GM21529 (cell line): ENCODE measurements around the gene INO80B.
A peak's percentile ranks its signal among the peaks of the same experiment; 100 is the strongest.
"Not testable (repeated sequence)": the region's sequence is repeated elsewhere in the genome, so short reads cannot be mapped to it uniquely, and the experiment has no call there.

Source experiments
- ATAC-seq: cut with Tn5 transposase; IDR thresholded peaks from one replicate; pipeline ENCODE4 v1.9.1; 2021; ENCODE audit not compliant: unreplicated experiment

Gene INO80B

DNA sequence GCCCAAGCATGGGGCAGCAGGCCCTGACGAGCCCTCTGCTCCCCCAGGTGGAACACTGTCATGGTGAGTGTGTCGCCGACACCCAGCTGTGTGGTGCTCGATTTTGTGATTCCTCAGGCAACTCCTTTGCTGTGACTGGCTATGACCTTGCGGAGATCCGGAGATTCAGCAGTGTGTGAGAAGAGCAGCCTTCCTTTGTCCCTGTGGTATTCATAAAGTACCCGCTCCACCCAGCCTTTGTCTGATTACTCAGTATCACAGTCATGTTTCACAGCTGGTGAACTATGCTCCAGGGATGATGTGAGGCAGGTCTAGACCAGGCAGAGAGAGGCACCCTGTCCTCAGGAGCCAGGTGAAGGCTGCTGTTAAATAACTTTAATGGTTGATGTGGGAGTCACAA, 29.4 kb upstream of the INO80B start:
- no peak for ATAC-seq

DNA sequence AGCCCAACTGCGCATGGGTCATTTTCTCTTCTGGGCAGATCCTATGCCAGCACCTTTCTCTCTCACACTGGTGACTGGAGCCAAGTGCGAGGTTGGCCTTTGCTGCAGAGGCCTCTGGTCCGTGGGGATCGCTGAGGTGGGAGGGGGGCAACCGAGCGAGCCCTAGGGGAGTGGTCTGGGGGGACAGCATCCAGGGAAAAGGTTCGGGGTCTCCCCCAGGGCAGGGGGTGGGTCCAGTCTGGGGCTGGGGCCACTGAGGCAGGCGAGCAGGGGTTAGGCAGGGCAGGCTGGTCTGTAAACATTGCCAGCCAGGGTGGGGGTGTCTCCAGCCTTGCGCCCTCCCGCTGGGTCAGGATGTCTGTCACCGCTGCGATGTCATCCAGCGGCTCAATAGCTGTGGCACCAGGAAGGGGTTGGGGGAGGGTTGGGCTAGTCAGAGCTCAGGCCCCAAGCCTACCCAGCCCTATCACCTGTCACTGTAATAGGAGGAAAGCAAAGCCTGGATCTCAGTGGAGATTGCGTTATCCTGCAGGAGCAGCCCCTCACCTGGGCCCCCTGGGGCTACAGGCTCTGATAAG, 28.6 kb upstream of the INO80B start:
- no peak for ATAC-seq

DNA sequence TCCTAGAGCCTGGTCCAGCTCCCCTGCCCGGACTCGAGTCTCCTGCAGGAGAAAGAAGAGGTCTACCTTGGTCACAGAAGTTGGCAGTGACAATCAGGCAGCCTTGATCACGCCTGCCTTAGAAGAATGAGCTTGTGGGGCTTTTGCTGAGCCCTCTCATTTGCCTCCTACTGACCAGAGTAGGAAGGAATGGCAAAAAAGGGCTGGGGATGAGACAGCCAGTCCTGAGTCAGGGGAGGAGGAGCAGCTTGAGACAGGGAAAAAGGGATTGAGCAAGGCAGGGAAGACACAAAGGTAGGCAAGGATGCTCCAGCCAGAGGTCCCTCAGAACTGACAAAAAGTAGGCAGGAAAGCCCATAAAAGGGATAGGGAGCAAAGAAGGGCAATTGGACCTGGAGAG, 27.3 kb upstream of the INO80B start:
- no peak for ATAC-seq

DNA sequence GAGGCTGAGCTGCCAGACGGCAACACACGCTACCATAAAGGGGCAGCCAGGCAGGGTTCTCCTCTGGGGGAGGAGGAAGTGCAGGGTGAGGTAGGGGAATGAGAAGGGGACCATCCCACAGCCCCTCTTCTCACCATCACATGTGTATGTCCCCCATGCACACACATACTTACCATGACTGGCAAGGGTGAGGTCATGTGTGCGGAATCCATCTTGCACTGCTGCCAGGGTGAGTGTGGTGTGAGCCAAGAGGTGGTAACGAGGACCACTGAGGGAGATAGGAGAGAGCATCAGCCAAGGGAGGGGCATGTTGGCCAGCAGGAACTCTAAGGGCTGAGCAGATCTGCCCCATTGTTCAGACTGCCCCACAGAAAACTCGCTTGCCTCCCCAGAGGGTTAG, 26.2 kb upstream of the INO80B start:
- ATAC-seq: no peak

DNA sequence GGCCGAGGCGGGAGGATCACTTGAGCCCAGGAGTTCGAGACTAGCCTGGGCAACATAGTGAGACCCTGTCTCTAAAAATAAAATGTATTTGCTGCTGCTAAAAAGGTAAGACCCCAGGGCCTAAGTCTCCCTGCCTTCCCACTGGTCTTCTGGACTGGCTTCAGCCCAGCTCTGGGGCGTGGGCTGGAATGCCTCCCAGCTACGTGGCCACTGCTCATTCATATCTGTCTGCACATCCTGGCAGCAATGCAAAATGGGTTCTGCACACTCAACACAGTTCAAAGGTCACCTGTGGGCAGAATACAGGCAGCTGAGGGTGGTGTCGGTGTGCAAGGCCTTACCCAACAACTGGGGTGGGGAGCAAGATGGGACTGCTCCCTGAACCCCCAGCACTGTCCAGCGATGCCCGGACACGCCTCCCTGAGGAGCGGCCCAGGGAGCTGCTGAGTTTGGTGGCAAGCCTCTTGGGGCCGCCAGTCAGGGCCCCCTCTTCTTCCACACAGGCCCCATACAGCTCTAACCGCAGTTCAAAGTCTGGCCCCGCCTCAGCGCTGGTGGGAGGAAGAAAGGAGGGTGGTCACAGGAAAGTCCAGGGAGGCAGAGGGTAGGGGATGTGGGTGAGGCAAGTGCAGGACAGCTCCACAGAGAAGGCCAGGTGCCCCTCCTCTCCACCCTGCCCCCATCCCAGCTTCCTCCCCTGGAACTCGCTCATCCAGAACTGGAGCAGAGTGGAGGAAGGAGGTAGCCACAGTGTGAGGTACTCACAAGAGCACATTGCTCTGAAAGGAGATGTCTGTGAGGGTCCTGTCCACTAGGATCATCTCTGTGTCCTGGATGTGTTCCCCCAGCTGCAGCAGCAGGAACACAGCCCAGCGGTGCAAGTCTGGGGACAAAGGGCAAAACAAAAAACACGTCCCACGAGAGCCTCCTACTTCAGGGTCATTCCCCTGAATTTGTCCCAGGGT, 25.1 kb upstream of the INO80B start:
- no peak for ATAC-seq

DNA sequence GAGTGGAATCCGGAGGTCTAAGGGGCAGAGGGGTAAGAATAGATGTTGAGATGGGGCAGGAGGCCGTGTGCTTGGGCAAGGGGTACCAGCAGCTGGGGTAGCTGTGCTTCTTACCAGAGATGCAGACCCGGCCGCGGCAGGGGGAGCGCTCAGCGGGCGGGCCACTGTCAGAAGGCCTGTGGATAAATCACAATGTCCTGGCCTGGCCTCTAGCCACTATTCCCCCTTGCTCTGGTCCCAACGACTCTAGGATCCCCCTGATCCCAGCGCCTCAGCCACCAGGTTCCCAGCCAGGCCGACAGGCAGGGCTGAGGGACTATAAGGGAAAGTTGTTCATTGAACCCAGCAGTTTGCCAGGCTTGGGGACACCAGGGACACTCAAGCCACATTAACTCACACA, 24.4 kb upstream of the INO80B start:
- ATAC-seq: no peak

DNA sequence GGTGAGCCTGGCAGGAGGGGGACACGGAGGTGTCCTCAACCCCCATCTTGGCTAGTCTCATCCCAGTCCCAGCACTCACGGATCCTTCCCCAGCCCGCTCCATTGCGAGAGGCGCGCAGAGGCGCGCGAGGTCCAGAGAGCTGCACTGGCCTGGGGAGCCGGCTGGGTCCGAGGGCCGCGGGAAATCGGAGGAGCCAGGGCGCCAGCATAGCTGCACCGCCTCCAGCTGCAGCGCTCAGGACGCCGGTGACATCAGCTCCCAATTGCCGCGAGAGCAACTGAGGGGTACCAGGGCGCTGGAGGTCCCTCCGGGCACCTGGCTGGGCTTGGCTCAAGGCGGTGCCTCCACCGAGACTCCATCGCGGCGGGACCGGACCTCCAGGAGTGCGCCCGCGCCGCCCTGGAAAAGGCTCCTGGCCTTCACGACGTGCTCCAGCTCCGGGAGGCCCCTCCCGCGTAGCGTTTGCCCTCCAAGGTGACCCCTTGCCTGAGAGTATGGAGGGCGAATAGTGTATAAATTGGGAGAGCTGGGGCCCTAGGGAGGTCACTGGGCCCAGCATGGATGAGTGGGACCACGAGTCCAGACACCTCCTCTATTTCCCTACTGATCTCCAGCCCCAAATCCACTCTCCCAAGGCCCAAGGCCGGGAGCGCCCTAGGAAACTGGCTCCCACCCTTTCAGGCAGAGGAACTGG, 18.6 kb upstream of the INO80B start:
- ATAC-seq: no peak

DNA sequence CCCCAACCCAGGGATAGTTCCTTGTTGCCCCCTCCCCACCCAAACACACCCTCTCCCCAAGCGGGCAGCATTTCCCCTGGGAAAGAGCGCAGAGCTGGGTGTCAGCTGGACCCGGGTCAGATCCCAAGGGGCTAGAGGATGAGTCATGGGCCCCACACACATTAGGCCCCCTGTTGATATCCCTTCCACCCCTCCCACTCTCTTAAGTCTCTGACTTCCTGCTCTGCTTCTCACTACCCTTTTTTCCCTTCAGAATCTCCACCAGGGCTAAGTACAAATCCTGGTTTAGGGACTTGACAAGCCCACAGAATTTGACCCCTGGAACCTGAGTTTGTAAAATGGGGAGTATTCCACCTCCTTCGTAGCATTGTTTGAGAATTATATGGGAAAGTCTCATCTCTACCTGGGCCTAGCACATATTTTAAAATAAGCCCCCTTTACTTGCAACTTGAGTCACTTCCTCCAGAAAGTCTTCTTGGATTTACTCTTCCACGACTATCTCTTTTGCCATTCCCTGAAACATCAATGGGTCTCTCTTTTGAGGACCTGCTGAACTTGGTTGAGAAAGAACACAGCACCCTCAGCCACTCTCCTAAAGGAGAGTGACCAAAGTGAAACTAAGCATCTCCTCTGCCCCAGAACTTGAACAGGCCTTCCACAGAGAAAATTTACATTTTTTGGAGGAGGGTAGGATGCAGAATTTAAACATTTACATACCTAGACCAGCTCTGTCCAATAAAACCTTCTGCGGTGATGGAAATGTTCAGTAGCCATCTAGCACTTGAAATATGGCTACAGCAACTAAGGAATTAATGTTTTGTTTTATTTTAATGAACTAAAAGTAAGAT, 17.8 kb upstream of the INO80B start:
- ATAC-seq: no peak

DNA sequence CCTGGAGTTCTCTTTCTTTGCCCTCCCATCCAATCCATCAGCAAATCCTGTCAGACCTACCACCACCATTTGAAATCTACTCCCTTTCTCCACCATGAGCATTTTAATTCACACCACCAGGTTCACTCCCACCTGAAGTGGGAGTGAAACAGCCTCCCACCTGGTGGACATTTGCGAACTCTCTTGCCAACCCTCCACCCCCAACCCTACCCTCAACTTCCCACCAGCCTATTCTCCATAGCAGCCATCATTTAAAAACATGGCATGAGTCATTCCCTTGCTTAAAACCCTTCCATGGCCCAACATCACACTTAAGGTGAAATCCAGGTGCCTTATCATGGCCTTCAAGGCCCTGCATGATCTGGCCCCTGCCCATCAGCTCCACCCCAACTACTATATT, 16.6 kb upstream of the INO80B start:
- no peak for ATAC-seq

DNA sequence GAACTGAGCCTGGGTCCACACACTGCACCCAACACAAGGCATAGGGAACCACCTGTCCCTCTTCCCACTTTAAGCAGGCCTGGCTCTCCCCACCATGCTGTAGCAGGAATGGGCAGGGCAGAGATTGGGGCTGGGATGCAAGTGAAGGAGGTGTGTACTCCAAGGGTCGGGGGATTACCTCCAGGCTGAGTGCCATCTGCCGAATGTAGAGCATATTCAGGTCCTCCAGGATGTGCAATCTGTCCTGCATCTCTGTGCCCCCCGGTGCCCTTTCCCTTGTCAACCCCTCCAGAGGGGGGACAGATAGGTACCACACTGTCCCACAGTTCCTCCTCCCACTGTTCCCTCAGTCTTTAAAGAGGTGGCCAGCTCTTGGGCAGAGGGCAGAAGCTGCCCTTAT, 15.5 kb upstream of the INO80B start:
- no peak for ATAC-seq

DNA sequence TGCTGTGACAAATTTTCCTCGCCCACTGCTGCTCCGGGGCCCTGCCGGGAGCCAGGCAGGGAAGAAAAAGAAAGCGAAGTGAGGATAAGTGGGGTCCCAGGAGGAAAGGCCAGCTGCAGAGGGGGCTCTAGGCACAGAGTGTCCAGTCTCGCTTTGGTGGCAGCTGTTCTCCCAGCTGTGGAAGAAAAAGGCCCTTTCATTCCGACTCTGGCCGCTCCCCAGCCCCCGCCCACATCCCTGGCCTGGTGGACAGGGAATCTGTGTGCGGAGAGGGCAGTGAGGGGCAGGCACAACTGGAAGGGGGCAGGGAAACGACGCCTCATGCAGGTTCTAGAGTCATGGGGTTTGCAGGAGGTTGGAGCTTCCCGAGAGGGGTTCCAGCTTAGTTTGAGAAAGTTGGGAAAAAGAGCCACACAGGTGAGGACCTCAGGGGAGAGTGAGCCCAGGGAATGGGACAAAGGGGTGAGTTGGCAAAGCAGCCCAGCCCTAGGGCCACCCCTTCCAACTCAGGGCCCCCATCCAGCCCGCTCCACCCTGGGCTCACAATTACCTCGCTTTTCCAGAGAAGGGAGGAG, 15.0 kb upstream of the INO80B start:
- no peak for ATAC-seq

DNA sequence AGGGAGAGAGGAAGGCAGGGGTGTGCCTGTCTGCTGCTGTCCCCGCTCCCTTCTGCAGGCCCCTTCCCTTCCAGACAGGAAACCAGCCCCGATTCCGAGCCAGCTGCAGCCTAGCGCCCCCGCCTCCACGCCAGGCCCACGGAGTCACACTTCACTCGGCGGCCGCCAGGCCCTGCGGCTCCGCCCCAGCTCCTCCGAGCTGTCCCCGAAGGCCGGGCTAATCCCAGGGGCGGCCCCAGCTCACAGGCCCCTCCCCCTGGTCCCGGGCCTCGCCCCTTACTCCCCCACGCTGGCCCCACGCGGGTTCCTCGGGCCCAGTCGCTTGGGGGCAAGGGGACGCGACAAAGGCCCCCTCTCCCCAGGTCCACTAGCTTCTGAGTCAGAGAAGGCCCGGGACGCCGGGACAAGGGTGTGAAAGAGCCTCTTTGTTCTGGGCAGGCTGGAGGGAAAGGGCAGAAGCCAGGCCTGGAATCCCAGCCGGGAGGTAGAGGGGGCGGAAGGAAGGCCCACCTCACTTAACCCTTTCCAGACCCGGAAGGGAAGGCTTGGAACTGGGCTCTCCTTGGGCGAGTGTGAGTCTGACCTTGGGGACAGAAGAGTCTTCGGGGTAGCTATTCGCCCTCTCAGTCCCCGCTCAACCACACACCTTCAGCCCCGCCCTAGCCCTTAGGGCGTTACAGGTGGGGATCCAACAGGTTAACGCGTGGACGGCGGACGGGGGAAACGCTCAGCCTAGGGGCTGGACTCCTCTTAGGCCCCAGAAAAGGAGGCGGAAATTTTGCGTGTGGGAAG, 14.3 kb upstream of the INO80B start:
- peak; percentile 88 for ATAC-seq

DNA sequence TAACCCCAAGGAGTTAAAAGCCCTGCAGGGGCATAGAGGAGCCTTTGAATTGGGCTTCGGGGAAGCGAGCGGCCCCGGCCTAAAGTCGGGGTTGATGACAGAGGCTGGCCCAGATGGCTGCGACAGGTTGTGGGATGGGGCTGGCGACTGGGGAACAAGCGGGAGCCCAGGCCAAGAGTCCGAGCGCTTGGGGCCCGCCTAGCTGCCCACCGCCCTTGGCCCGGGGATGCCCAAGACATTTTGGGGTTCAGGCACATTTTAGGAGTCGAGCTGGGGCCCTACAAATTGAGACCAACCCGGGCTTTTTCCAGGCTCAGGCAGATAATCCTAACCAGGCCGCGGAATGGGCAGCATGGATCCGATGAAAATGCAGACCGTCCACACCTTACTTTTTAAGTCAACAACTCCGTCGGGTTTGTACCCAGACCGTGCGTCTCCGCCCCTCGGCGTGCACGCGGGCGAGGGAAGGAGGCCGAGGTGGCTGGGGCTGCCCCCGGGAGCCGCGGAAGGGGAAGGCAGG, 13.7 kb upstream of the INO80B start:
- no peak for ATAC-seq

DNA sequence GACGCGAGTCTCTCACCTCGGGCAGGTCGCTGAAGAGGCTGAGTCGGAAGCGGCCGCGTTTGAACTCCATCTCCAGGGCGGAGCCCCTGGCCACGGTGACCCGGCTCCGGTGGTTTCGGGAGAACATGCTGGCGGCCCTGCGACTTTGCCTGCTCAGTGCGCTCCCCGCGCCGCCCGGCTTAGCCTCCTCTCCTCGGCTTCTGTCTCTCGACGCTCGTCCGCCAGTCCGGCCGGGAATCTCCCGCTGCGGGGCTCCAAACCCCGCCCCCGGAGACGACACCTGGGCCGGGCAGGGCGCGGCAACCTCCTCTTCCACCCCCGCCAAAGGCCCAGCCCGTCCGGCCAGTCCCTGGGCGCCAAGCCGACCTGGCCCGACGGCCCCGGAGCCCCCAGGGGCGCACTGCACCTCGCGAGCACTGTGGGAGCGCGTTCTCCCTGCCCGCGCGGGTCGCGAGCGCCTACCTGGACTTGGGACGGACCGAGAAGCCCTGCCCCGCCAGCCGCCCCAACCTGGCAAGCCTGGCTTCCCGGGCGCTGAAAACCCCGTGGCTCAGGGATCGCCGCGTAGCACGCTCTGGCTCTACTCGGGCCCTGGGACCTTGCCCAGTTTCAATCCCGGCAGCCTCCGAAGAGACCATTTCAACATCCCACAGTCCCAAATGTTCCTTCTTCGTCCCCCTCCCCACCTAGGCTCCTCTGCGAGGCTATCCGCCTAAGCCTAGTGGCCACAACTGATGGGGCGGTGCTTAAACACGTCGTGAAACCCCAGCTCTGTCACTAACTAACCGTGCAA, 13.0 kb upstream of the INO80B start, which contains the start of gene RTKN:
RTKN (minus strand) TSS at position 248 of the 793 bp plus-strand sequence; CDS start at position 127, 121 bp downstream.
- ATAC-seq: no peak

DNA sequence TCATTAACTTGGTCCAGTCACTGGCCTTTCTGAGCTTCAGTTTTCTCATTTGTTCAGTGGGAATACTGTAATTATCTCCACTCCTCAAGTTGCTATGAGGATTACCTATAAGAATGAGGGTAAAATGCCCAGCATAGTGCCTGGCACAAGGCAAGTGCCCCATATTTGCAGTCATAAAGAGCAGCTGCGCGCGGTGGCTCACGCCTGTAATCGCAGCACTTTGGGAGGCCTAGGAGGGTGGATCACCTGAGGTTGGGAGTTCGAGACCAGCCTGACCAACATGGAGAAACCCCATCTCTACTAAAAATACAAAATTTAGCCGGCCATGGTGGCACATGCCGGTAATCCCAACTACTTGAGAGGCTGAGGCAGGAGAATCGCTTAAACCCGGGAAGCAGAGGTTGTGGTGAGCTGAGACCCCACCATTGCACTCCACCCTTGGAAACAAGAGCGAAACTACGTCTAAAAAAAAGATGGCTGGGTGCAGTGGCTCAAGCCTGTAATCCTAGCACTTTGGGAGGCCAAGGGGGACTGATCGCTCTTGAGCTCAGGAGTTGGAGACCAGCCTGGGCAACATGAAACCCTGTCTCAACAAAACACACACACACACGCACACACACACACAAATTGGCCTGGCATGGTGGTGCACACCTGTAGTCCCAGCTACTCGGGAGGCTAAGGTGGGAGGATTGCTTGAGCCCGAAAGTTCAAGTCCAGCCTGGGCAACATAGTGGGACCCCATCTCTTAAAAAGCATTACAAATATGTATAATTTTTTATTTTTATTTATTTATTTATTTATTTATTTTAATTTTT, 12.2 kb upstream of the INO80B start:
- ATAC-seq: not testable (repeated sequence)

DNA sequence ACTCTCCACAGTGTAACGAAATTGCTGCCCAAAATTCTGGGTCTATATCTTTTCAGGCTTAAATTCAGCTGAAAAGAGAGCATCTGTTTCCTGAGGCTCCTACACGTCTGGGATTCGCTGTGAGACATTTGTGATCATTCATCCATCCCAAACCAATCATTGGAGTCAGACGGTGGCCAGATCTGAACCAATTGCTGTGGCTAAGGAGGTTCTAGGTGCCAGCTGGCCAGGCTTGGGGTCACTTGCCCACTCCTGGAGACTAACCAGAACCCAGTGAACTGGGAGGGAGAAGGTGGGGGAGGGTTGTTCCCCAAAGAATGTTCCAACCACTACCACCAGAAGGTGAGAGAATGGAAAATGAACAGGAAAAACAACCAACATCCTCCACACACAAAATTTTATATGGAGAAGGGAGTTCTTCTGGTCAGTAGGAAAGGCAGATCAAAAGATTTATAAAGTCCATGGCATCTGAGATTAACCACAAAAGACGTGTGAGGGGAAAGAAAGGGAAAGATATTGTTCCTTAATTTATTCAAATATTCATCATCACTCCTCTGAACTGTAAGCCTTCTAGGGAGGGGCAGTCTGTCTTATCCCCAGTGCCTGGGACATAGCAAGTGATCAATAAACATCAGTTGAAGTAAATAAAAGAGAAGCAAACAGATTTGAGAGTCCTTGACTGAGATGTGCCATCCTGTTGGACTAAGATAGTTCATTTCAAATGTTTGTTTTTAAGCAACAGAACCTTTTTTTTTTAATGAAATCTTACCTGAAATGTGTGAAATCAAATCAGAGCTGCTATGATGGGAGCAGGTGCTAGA, 10.2 kb upstream of the INO80B start:
- no peak for ATAC-seq
